Measurements from ENCODE around the gene TNFRSF21. TPM values are rescaled to one million over a fixed set of nuclear protein-coding genes. Genes with fewer than 3 reads are reported as not detected.

Gene TNFRSF21
- total RNA-seq, 1 donor from 2014 or later: 74.2 TPM

- Mint-ChIP-seq H3K36me3 (peaks cover 26% of the 10 kb centered on the region), H3K27ac (no peak overlapping the region), H3K4me3 (no peak overlapping the region), H3K27me3 (no peaks in the 10 kb centered on the region), H3K4me1 (ENCODE audit: unreplicated experiment) (peaks cover 37% of the 10 kb centered on the region), H3K9me3 (no peaks in the 10 kb centered on the region)
- no peak for TF ChIP-seq CTCF (conservative IDR thresholded peaks at IDR 0.05)
- DNase-seq (ENCODE audit: extremely low spot score, unreplicated experiment): no peak
These were observed 59.4 kb downstream of the TNFRSF21 start for GRCh38 chr6:47250302-47250701.

GRCh38 chr6:47248446-47248845 is 61.3 kb downstream of the TNFRSF21 start:
- TF ChIP-seq CTCF (conservative IDR thresholded peaks at IDR 0.05): no peak
- Mint-ChIP-seq H3K36me3 (peaks cover 29% of the 10 kb centered on the region), H3K27ac (peak overlapping the region; percentile 53), H3K9me3 (no peaks in the 10 kb centered on the region), H3K27me3 (no peaks in the 10 kb centered on the region), H3K4me3 (no peak overlapping the region), H3K4me1 (ENCODE audit: unreplicated experiment) (peaks cover 37% of the 10 kb centered on the region)
- no peak for DNase-seq (ENCODE audit: extremely low spot score, unreplicated experiment)

GRCh38 chr6:47247227-47247797 is 62.4 kb downstream of the TNFRSF21 start:
- Mint-ChIP-seq H3K9me3 (no peaks in the 10 kb centered on the region), H3K27me3 (no peaks in the 10 kb centered on the region), H3K36me3 (peaks cover 28% of the 10 kb centered on the region), H3K27ac (peak overlapping the region; percentile 53), H3K4me1 (ENCODE audit: unreplicated experiment) (peaks cover 37% of the 10 kb centered on the region), H3K4me3 (peak overlapping the region; percentile 35)
- no peak for DNase-seq (ENCODE audit: extremely low spot score, unreplicated experiment)
- TF ChIP-seq CTCF (conservative IDR thresholded peaks at IDR 0.05): no peak

GRCh38 chr6:47246551-47246950 is 63.2 kb downstream of the TNFRSF21 start:
- H3K4me1 Mint-ChIP-seq (ENCODE audit: unreplicated experiment): peaks cover 37% of the 10 kb centered on the region
- peak overlapping the region; percentile 53 for H3K27ac Mint-ChIP-seq
- H3K27me3 Mint-ChIP-seq: no peaks in the 10 kb centered on the region
- H3K36me3 Mint-ChIP-seq: peaks cover 26% of the 10 kb centered on the region
- no peak for TF ChIP-seq CTCF (conservative IDR thresholded peaks at IDR 0.05)
- peak overlapping the region; percentile 35 for H3K4me3 Mint-ChIP-seq
- DNase-seq (ENCODE audit: extremely low spot score, unreplicated experiment): no peak
- no peaks in the 10 kb centered on the region for H3K9me3 Mint-ChIP-seq

GRCh38 chr6:47245745-47246371 is 63.8 kb downstream of the TNFRSF21 start:
- Mint-ChIP-seq H3K9me3 (no peaks in the 10 kb centered on the region), H3K27ac (peak overlapping the region; percentile 21), H3K4me1 (ENCODE audit: unreplicated experiment) (peaks cover 37% of the 10 kb centered on the region), H3K27me3 (no peaks in the 10 kb centered on the region), H3K4me3 (no peak overlapping the region), H3K36me3 (peaks cover 21% of the 10 kb centered on the region)
- no peak for DNase-seq (ENCODE audit: extremely low spot score, unreplicated experiment)
- no peak for TF ChIP-seq CTCF (conservative IDR thresholded peaks at IDR 0.05)
